ENCODE data around the gene STAB2. TPM values are rescaled to one million over a fixed set of nuclear protein-coding genes. Genes with fewer than 3 reads are reported as not detected.

STAB2 gene
- total and polyA plus RNA-seq, 2 of the 8 experiments (the other 6 are each of a cell fraction or from before 2014, with no cell fraction given): not detected

GRCh38 chr12:103634732-103635131, 47.7 kb downstream of the STAB2 start:
- POLR2A ChIA-PET (ENCODE audit: partially characterized antibody): no interaction called here
- H3K56ac ChIP-seq (replicated peaks; ENCODE audit: insufficient read length, low read depth, low read length): no peak overlapping the region

More at GRCh38 chr12:103634732-103635131, 47.7 kb downstream of the STAB2 start:
- Histone ChIP-seq H3K9ac (replicated peaks in 1 of 4; ENCODE audit: extremely low read depth in 1 of 4, low read depth in 3 of 4, low read length in 3 of 4) (no peak overlapping the region), H2BK15ac (ENCODE audit: low read length) (no peak overlapping the region), H4K20me1 (replicated peaks in 1 of 2; ENCODE audit: control insufficient read depth in 1 of 2, insufficient read depth in 2 of 2, low read length in 2 of 2) (no peaks in the 10 kb centered on the region), H3K36me3 (ENCODE audit: control insufficient read depth in 2 of 4, insufficient read depth in 4 of 4, low read length in 3 of 4) (no peaks in the 10 kb centered on the region), H2BK120ac (replicated peaks; ENCODE audit: low read depth, low read length) (no peak overlapping the region), H3K4ac (replicated peaks; ENCODE audit: insufficient read length, low read depth, low read length) (no peak overlapping the region), H3K4me2 (ENCODE audit: insufficient read depth in 1 of 2, low read depth in 2 of 2, low read length in 2 of 2) (no peak overlapping the region), H3K9me3 (ENCODE audit: insufficient read depth in 2 of 2, low read depth in 1 of 2, low read length in 1 of 2) (peaks cover 4% of the 10 kb centered on the region in 2 experiments; a peak in 1 of 4 replicates), H4K5ac (ENCODE audit: insufficient read length, low read depth, low read length) (no peak overlapping the region), H2AK5ac (ENCODE audit: low read depth, low read length) (no peak overlapping the region), H3K4me3 (ENCODE audit: extremely low read depth in 1 of 4, insufficient read depth in 2 of 4, low read depth in 3 of 4, low read length in 4 of 4) (no peak overlapping the region), H3K27me3 (replicated peaks in 1 of 4; ENCODE audit: control insufficient read depth in 3 of 4, extremely low read depth in 1 of 4, insufficient read depth in 3 of 4, low read length in 3 of 4) (no peaks in the 10 kb centered on the region), H2BK12ac (ENCODE audit: low read depth, low read length) (no peak overlapping the region), H3K23ac (ENCODE audit: insufficient read length) (no peak overlapping the region), H2BK5ac (ENCODE audit: low read depth, low read length) (no peak overlapping the region), H3K14ac (ENCODE audit: insufficient read length) (no peak overlapping the region), H4K8ac (ENCODE audit: extremely low read depth, insufficient read depth, low read length) (no peak overlapping the region), H4K91ac (replicated peaks; ENCODE audit: insufficient read length, low read length) (no peak overlapping the region), H3K79me2 (ENCODE audit: control insufficient read depth in 1 of 2, insufficient read depth in 2 of 2, low read length in 2 of 2) (no peaks in the 10 kb centered on the region), H2AFZ (ENCODE audit: low read length) (no peak overlapping the region), H3K79me1 (ENCODE audit: low read depth, low read length) (no peaks in the 10 kb centered on the region), H3K4me1 (replicated peaks in 1 of 4; ENCODE audit: control insufficient read depth in 3 of 4, insufficient read depth in 4 of 4, low read length in 3 of 4) (no peaks in the 10 kb centered on the region), H3K23me2 (ENCODE audit: low read depth, low read length) (no peaks in the 10 kb centered on the region), H3K27ac (ENCODE audit: low read depth, low read length) (no peak overlapping the region), H2BK20ac (ENCODE audit: low read length) (no peak overlapping the region), H3K18ac (ENCODE audit: extremely low read depth, low read length) (no peak overlapping the region)
- TF ChIP-seq SUZ12 (IDR thresholded peaks at IDR 0.05; ENCODE audit: low read length): no peak
- TF ChIP-seq GTF2F1 (IDR thresholded peaks at IDR 0.05; ENCODE audit: borderline replicate concordance, low read depth, low read length): no peak
- no peak for TF ChIP-seq YY1 (IDR thresholded peaks at IDR 0.05; ENCODE audit: low read depth, low read length)
- TF ChIP-seq EZH2 (IDR thresholded peaks at IDR 0.05; ENCODE audit: low read depth, low read length, severe bottlenecking): no peak
- no peak for TF ChIP-seq MAFK (IDR thresholded peaks at IDR 0.05; ENCODE audit: low read depth, low read length)
- TF ChIP-seq SRF (IDR thresholded peaks at IDR 0.05; ENCODE audit: low read depth, low read length): no peak
- TF ChIP-seq BACH1 (IDR thresholded peaks at IDR 0.05; ENCODE audit: low read length): no peak
- no peak for TF ChIP-seq POLR2A (IDR thresholded peaks at IDR 0.05; ENCODE audit: control extremely low read depth in 1 of 2, low read depth in 2 of 2, low read length in 2 of 2)
- TF ChIP-seq RBBP5 (IDR thresholded peaks at IDR 0.05; ENCODE audit: borderline replicate concordance, low read depth, low read length): no peak
- TF ChIP-seq EP300 (IDR thresholded peaks at IDR 0.05; ENCODE audit: borderline replicate concordance in 1 of 2, low read depth in 2 of 2, low read length in 2 of 2): no peak
- DNase-seq (ENCODE audit: low read depth in 1 of 2, low spot score in 2 of 2) (no peak), FAIRE-seq (no peak)
- CTCF ChIA-PET (ENCODE audit: partially characterized antibody): interaction anchor here (0.8 to 7.6 kb wide), 7 partner anchors 9 to 873 kb away, joined by 3 to 102 read pairs (median 5); no protein-coding TSS in a partner anchor
- 89% methylated on average over 4 of the region's 4 CpGs; no CpG with 5 or more reads in 1 of the 2 experiments for WGBS, 2 experiments (ENCODE audit: extremely low coverage in 1 of 2, insufficient coverage in 1 of 2, insufficient read length in 1 of 2, insufficient replicate concordance in 2 of 2, low coverage in 1 of 2, low lambda C conversion rate in 2 of 2, missing lambda C conversion rate in 1 of 2)
